Measurements from ENCODE around the gene TSPO2. TPM values are rescaled to one million over a fixed set of nuclear protein-coding genes. Genes with fewer than 3 reads are reported as not detected.
A peak's percentile ranks its signal among the peaks of the same experiment; 100 is the strongest.

The TSPO2 gene
- total and polyA plus RNA-seq, 2 of the 13 experiments (the other 11 are each of a cell fraction or from before 2014, with no cell fraction given): 0.55 TPM; not detected in 1

GRCh38 chr6:41021832-41022231 is 20.4 kb upstream of the TSPO2 start (continued):
- TF ChIP-seq ZNF275 (CRISPR knock-in tag; IDR thresholded peaks at IDR 0.05; ENCODE audit: borderline replicate concordance) (no peak), BRCA1 (CRISPR knock-in tag; IDR thresholded peaks at IDR 0.05) (no peak), SUZ12 (IDR thresholded peaks at IDR 0.05; ENCODE audit: low read depth, low read length) (no peak), ZNF839 (CRISPR knock-in tag; IDR thresholded peaks at IDR 0.05; ENCODE audit: borderline replicate concordance) (no peak), NR0B2 (CRISPR knock-in tag; IDR thresholded peaks at IDR 0.05) (no peak), ZNF318 (CRISPR knock-in tag; IDR thresholded peaks at IDR 0.05) (no peak), SALL1 (CRISPR knock-in tag; IDR thresholded peaks at IDR 0.05) (0 out of 2 replicates have a peak, but pooled peaks have one; percentile 10), ZNF451 (CRISPR knock-in tag; IDR thresholded peaks at IDR 0.05) (0 out of 2 replicates have a peak, but pooled peaks have one; percentile 38), PHF5A (CRISPR knock-in tag; IDR thresholded peaks at IDR 0.05; ENCODE audit: low read depth, unreplicated experiment) (no peak), ZNF407 (CRISPR knock-in tag; IDR thresholded peaks at IDR 0.05; ENCODE audit: not compliant biosample characterization) (no peak), MAFG (CRISPR knock-in tag; IDR thresholded peaks at IDR 0.05) (no peak)

All from HepG2 (cell line).